ENCODE results near the gene TMCO1.
"Not testable (repeated sequence)": the region's sequence is repeated elsewhere in the genome, so short reads cannot be mapped to it uniquely, and the experiment has no call there.

TMCO1 gene

GRCh38 chr1:165726169-165726568 lies 42.5 kb downstream of the TMCO1 start:
- no peak overlapping the region for H3K4me3 ChIP-seq (ENCODE audit: low read depth, low read length)
- TF ChIP-seq CTCF (IDR thresholded peaks at IDR 0.05; ENCODE audit: control insufficient read depth, extremely low read depth, insufficient read depth) = no peak
- DNase-seq (ENCODE audit: low read depth) = no peak

- TF ChIP-seq CTCF (IDR thresholded peaks at IDR 0.05; ENCODE audit: control insufficient read depth, extremely low read depth, insufficient read depth) = peak; percentile 97
- no peak overlapping the region for H3K4me3 ChIP-seq (ENCODE audit: low read depth, low read length)
- no peak for DNase-seq (ENCODE audit: low read depth)
These were observed 50.7 kb downstream of the TMCO1 start for GRCh38 chr1:165717918-165718515.

- H3K4me3 ChIP-seq (ENCODE audit: low read depth, low read length); DNase-seq (ENCODE audit: low read depth): not testable (repeated sequence)
These were observed 52.2 kb downstream of the TMCO1 start for GRCh38 chr1:165716265-165717051.

GRCh38 chr1:165712764-165713163 lies 55.9 kb downstream of the TMCO1 start:
- no peak overlapping the region for H3K4me3 ChIP-seq (ENCODE audit: low read depth, low read length)
- TF ChIP-seq CTCF (IDR thresholded peaks at IDR 0.05; ENCODE audit: control insufficient read depth, extremely low read depth, insufficient read depth) = no peak
- DNase-seq (ENCODE audit: low read depth) = no peak

DNA sequence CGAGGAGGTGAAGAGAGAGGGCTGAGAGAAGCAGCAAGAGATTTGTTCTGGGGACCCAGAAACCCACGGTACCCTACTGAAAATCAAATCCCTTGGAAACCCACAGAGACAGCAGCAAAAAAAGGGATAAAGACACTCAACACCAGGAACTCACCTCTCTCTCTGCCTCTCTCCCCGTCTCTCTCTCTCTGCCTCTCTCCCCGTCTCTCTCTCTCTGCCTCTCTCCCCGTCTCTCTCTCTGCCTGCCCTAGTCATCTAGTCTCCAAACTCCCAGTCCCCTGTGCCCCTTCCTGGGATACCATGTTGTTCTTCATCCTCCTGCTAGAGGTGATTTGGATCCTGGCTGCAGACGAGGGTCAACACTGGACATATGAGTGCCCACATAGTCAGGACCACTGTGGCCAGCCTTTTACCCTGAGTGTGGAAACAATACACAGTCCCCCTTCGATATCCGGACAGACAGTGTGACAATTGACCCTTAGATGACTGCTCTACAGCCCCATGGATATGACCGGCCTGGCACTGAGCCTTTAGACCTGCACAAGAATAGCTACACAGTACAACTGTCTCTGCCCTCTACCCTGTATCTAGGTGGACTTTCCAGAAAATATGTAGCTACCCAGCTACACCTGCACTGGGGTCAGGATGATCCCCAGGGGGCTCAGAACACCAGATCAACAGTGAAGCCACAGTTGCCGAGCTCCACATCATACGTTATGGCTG lies 60.5 kb downstream of the TMCO1 start:
- DNase-seq (ENCODE audit: low read depth) = no peak
- no peak overlapping the region for H3K4me3 ChIP-seq (ENCODE audit: low read depth, low read length)
- TF ChIP-seq CTCF (IDR thresholded peaks at IDR 0.05; ENCODE audit: control insufficient read depth, extremely low read depth, insufficient read depth) = no peak

- no peak for TF ChIP-seq CTCF (IDR thresholded peaks at IDR 0.05; ENCODE audit: control insufficient read depth, extremely low read depth, insufficient read depth)
- no peak for DNase-seq (ENCODE audit: low read depth)
- H3K4me3 ChIP-seq (ENCODE audit: low read depth, low read length) = no peak overlapping the region
These were observed 65.0 kb downstream of the TMCO1 start for GRCh38 chr1:165703648-165704047.

DNA sequence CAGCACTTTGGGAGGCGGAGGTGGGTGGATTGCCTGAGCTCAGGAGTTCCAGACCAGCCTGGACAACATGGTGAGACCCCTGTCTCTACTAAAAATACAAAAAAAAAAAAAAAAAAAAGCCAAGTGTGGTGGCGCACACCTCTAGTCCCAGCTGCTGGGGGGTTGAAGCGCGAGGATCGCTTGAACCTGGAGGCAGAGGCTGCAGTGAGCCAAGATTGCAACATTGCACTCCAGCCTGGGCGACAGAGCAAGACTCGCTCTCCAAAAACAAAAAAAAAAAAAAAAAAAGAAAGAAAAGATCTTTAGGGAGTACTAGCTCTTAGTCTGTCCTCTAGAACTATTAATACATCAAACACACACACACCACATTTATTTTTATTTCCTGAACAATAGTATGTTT lies 66.7 kb downstream of the TMCO1 start:
- H3K4me3 ChIP-seq (ENCODE audit: low read depth, low read length); DNase-seq (ENCODE audit: low read depth): not testable (repeated sequence)
